Measurements from ENCODE around the gene LHFPL2.

LHFPL2 gene

DNA sequence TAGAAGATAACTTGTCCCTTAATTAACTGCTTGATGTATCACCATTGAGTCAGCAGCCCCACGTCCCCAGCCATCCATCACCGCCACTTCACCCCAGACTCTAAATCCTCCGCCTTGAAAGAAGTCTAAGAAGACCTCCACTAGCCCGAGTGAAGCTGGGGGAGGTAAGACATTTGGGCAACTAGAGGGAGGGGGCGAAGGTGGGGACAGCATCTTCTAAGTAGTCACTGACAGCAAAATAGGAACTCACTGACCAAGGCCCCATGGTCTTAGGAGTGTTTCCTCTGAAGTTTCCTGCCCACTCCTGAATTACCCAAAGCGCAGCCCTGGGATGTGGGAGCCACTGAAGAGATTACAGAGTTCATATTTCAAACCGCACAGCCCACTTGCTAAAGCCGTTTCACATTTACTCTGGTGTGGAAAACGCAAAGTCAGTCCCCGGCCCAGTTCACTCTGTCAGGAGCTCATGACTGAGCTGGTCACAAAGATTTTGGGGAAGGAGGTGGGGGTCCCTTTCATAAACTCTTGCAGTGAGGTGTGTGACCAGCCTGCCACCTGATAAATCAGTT is 107.4 kb downstream of the LHFPL2 start:
- DNase-seq (ENCODE audit: low read depth in 1 of 2, low spot score in 1 of 2), result no peak
- H3K27me3 ChIP-seq (ENCODE audit: insufficient read depth, poor library complexity, severe bottlenecking), result no peaks in the 10 kb centered on the region
- no peak overlapping the region for H3K4me3 ChIP-seq (replicated peaks; ENCODE audit: insufficient read depth, low read length)
- TF ChIP-seq POLR2AphosphoS5 (IDR thresholded peaks at IDR 0.05; ENCODE audit: low read depth) (no peak), GABPA (IDR thresholded peaks at IDR 0.05; ENCODE audit: low read depth) (no peak), SPI1 (IDR thresholded peaks at IDR 0.05; ENCODE audit: borderline replicate concordance, low read depth) (no peak)
- TF ChIP-seq, protein P1, sequence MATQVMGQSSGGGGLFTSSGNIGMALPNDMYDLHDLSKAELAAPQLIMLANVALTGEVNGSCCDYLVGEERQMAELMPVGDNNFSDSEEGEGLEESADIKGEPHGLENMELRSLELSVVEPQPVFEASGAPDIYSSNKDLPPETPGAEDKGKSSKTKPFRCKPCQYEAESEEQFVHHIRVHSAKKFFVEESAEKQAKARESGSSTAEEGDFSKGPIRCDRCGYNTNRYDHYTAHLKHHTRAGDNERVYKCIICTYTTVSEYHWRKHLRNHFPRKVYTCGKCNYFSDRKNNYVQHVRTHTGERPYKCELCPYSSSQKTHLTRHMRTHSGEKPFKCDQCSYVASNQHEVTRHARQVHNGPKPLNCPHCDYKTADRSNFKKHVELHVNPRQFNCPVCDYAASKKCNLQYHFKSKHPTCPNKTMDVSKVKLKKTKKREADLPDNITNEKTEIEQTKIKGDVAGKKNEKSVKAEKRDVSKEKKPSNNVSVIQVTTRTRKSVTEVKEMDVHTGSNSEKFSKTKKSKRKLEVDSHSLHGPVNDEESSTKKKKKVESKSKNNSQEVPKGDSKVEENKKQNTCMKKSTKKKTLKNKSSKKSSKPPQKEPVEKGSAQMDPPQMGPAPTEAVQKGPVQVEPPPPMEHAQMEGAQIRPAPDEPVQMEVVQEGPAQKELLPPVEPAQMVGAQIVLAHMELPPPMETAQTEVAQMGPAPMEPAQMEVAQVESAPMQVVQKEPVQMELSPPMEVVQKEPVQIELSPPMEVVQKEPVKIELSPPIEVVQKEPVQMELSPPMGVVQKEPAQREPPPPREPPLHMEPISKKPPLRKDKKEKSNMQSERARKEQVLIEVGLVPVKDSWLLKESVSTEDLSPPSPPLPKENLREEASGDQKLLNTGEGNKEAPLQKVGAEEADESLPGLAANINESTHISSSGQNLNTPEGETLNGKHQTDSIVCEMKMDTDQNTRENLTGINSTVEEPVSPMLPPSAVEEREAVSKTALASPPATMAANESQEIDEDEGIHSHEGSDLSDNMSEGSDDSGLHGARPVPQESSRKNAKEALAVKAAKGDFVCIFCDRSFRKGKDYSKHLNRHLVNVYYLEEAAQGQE (IDR thresholded peaks at IDR 0.05; ENCODE audit: insufficient replicate concordance, low read depth), result no peak
- TF ChIP-seq, protein P2, sequence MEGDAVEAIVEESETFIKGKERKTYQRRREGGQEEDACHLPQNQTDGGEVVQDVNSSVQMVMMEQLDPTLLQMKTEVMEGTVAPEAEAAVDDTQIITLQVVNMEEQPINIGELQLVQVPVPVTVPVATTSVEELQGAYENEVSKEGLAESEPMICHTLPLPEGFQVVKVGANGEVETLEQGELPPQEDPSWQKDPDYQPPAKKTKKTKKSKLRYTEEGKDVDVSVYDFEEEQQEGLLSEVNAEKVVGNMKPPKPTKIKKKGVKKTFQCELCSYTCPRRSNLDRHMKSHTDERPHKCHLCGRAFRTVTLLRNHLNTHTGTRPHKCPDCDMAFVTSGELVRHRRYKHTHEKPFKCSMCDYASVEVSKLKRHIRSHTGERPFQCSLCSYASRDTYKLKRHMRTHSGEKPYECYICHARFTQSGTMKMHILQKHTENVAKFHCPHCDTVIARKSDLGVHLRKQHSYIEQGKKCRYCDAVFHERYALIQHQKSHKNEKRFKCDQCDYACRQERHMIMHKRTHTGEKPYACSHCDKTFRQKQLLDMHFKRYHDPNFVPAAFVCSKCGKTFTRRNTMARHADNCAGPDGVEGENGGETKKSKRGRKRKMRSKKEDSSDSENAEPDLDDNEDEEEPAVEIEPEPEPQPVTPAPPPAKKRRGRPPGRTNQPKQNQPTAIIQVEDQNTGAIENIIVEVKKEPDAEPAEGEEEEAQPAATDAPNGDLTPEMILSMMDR (IDR thresholded peaks at IDR 0.05; ENCODE audit: insufficient read depth, low read length), result no peak
- no peak overlapping the region for H3K27ac ChIP-seq (replicated peaks)

DNA sequence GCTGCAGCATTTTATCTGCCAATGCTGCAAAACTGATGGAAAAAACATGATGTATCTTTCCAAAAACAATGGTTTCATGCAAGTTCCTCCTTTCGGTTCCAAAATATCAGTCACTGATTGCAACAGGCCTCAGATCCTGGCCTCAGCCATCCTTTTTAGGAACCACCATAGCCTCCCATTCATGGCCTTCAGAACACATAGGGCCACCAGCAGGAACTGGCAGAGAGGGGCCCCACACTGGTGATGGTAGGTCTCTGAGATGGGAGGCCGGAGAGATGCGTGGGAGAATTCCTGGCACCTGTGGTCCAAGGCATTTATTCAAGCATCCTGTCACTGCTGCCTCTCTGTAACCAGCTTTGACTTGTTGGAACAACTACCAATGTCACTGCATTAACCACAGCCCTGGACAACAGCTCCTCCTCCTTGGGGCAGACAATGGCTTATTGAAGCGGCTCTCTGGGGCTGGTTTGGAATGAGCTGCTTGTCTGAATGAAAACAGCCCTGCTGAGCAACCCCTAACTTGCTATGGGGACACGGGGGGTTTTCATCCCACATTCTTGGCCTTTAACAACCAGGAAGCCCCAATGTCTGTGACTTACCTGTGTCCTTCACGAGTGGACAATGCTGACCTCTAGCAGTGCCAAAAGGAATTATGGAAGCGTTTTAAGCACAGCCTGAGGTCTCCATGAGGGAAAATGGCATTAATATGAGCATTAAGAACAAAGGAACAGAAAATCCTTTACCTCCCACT is 108.1 kb downstream of the LHFPL2 start:
- Histone ChIP-seq H3K27ac (replicated peaks) (no peak overlapping the region), H3K27me3 (ENCODE audit: insufficient read depth, poor library complexity, severe bottlenecking) (no peaks in the 10 kb centered on the region), H3K4me3 (replicated peaks; ENCODE audit: insufficient read depth, low read length) (no peak overlapping the region)
- no peak for TF ChIP-seq GABPA (IDR thresholded peaks at IDR 0.05; ENCODE audit: low read depth)
- no peak for TF ChIP-seq SPI1 (IDR thresholded peaks at IDR 0.05; ENCODE audit: borderline replicate concordance, low read depth)
- TF ChIP-seq POLR2AphosphoS5 (IDR thresholded peaks at IDR 0.05; ENCODE audit: low read depth), result no peak
- TF ChIP-seq, protein P2 (IDR thresholded peaks at IDR 0.05; ENCODE audit: insufficient read depth, low read length), result no peak
- TF ChIP-seq, protein P1 (IDR thresholded peaks at IDR 0.05; ENCODE audit: insufficient replicate concordance, low read depth), result no peak
- DNase-seq (ENCODE audit: low read depth in 1 of 2, low spot score in 1 of 2), result peak; percentile 33 to 64

DNA sequence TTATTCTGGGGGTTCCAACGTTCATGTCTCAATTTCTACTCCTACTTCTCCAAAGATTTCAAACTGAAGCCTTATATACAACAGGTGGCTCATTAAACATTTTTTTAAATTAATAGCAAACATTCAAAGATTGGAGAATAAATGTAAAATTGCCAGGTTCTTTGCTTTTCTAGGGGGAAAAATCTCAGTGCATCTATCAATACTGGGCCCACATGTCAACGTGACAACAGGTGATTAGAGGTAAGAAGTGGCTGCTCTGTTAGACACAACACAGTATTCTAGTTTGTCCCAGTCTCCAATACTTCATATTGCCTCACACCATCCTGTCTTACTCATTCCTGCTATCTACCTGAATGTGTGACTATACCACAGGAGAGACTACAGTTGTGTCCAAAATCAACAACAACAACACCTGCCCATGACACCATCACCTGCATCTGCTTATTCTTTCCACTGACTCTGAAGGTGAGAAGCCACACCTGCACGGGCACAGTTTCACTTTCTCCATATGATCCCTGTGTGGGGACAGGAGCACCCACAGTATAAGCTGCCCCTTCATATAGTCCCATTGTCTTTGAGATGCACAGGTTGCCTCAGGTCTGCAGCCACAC is 110.2 kb downstream of the LHFPL2 start:
- Histone ChIP-seq H3K27ac (replicated peaks) (no peak overlapping the region), H3K27me3 (ENCODE audit: insufficient read depth, poor library complexity, severe bottlenecking) (no peaks in the 10 kb centered on the region), H3K4me3 (replicated peaks; ENCODE audit: insufficient read depth, low read length) (no peak overlapping the region)
- no peak for DNase-seq (ENCODE audit: low read depth in 1 of 2, low spot score in 1 of 2)
- TF ChIP-seq GABPA (IDR thresholded peaks at IDR 0.05; ENCODE audit: low read depth), result no peak
- no peak for TF ChIP-seq POLR2AphosphoS5 (IDR thresholded peaks at IDR 0.05; ENCODE audit: low read depth)
- no peak for TF ChIP-seq SPI1 (IDR thresholded peaks at IDR 0.05; ENCODE audit: borderline replicate concordance, low read depth)
- TF ChIP-seq, protein P1 (IDR thresholded peaks at IDR 0.05; ENCODE audit: insufficient replicate concordance, low read depth), result no peak
- TF ChIP-seq, protein P2 (IDR thresholded peaks at IDR 0.05; ENCODE audit: insufficient read depth, low read length), result no peak
